Midbrain (tissue), 1 donor: ENCODE results near the gene TSPAN18.
"Not testable (repeated sequence)": the region's sequence is repeated elsewhere in the genome, so short reads cannot be mapped to it uniquely, and the experiment has no call there.

Experiments
- DNase-seq: peaks from one replicate; lab custom pipeline; 2025; lab: John Stamatoyannopoulos, UW

Gene TSPAN18

GRCh38 chr11:44868455-44869421 is 142.0 kb downstream of the TSPAN18 start:
- DNase-seq = no peak

GRCh38 chr11:44870181-44870580 is 143.4 kb downstream of the TSPAN18 start:
- no peak for DNase-seq

GRCh38 chr11:44870615-44871176 is 143.9 kb downstream of the TSPAN18 start:
- DNase-seq = no peak

- DNase-seq = not testable (repeated sequence)
Measured at GRCh38 chr11:44871682-44872081, 144.9 kb downstream of the TSPAN18 start.

GRCh38 chr11:44872556-44872955 is 145.8 kb downstream of the TSPAN18 start:
- DNase-seq = no peak

- no peak for DNase-seq
Measured at GRCh38 chr11:44873537-44873936, 146.8 kb downstream of the TSPAN18 start.

GRCh38 chr11:44874284-44874683 is 147.5 kb downstream of the TSPAN18 start:
- no peak for DNase-seq

- no peak for DNase-seq
Measured at GRCh38 chr11:44875037-44875436, 148.3 kb downstream of the TSPAN18 start.

- no peak for DNase-seq
Measured at GRCh38 chr11:44876194-44876723, 149.5 kb downstream of the TSPAN18 start.

GRCh38 chr11:44876906-44877305 is 150.1 kb downstream of the TSPAN18 start:
- no peak for DNase-seq

GRCh38 chr11:44877571-44878497 is 151.1 kb downstream of the TSPAN18 start:
- no peak for DNase-seq

- DNase-seq = no peak
Measured at GRCh38 chr11:44878711-44879110, 151.9 kb downstream of the TSPAN18 start.

- no peak for DNase-seq
Measured at GRCh38 chr11:44879432-44879831, 152.7 kb downstream of the TSPAN18 start.

GRCh38 chr11:44880511-44880910 is 153.7 kb downstream of the TSPAN18 start:
- no peak for DNase-seq

GRCh38 chr11:44880953-44881352 is 154.2 kb downstream of the TSPAN18 start:
- no peak for DNase-seq

- DNase-seq = no peak
Measured at GRCh38 chr11:44883277-44883676, 156.5 kb downstream of the TSPAN18 start.

- no peak for DNase-seq
Measured at GRCh38 chr11:44884056-44884455, 157.3 kb downstream of the TSPAN18 start.

GRCh38 chr11:44885065-44885810 is 158.5 kb downstream of the TSPAN18 start:
- no peak for DNase-seq

- no peak for DNase-seq
Measured at GRCh38 chr11:44885919-44886789, 159.4 kb downstream of the TSPAN18 start.

GRCh38 chr11:44886790-44887140 is 160.0 kb downstream of the TSPAN18 start:
- no peak for DNase-seq
